AG09309 (cell line): ENCODE data around the gene EPB41L3.

Experiments used
- DNase-seq: peaks from one replicate; pipeline ENCODE4 v3.0.0-alpha.2; 2010; ENCODE audit warnings: low read depth
- H3K4me3 ChIP-seq: 2 replicates; pipeline ENCODE4 v1.5.1; 2011; ENCODE audit warnings: mild to moderate bottlenecking, low read depth, low read length, moderate library complexity; ENCODE audit not compliant: control insufficient read depth
- TF ChIP-seq, protein P1 (sequence below): IDR thresholded peaks from 2 replicates; pipeline ENCODE4 v1.5.1; 2011; ENCODE audit warnings: mild to moderate bottlenecking, low read depth, low read length, inconsistent platforms; ENCODE audit not compliant: insufficient read depth, control insufficient read depth; ENCODE audit errors: missing control alignments

The EPB41L3 gene

DNA sequence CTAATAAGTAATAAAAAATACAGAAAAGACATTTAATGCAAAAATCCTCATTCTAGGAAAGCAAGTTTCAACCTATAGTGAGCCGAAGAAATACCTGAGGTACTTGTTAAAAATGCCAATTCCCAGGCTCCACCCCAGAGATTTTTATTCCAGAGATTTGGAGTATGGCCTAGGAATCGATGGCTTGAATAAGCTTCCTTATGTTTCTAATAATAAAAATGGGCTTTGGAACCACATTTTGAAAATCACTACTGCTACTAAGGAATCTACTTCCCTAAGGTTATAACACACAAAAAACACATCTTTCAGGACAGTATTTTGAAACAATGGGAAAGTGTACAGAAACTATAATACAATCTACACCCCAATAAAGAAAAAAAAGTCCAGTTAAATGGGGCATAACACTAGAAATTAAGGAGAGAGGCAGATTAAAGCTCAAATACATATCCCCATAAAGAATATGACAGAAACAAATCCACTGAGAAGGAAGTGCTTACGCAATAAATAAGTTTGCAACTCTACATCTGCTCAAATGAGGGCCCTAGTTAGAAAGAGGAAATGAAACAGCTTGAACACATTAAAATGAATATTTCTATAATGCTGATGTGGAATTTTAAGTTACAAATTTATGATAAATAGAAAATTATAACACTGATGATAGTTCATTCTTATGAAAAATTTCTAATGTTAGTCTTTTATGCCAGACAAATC, 103.7 kb downstream of the EPB41L3 start:
- H3K4me3 ChIP-seq: no peak overlapping the region
- TF ChIP-seq, protein P1, sequence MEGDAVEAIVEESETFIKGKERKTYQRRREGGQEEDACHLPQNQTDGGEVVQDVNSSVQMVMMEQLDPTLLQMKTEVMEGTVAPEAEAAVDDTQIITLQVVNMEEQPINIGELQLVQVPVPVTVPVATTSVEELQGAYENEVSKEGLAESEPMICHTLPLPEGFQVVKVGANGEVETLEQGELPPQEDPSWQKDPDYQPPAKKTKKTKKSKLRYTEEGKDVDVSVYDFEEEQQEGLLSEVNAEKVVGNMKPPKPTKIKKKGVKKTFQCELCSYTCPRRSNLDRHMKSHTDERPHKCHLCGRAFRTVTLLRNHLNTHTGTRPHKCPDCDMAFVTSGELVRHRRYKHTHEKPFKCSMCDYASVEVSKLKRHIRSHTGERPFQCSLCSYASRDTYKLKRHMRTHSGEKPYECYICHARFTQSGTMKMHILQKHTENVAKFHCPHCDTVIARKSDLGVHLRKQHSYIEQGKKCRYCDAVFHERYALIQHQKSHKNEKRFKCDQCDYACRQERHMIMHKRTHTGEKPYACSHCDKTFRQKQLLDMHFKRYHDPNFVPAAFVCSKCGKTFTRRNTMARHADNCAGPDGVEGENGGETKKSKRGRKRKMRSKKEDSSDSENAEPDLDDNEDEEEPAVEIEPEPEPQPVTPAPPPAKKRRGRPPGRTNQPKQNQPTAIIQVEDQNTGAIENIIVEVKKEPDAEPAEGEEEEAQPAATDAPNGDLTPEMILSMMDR: no peak
- DNase-seq: no peak

DNA sequence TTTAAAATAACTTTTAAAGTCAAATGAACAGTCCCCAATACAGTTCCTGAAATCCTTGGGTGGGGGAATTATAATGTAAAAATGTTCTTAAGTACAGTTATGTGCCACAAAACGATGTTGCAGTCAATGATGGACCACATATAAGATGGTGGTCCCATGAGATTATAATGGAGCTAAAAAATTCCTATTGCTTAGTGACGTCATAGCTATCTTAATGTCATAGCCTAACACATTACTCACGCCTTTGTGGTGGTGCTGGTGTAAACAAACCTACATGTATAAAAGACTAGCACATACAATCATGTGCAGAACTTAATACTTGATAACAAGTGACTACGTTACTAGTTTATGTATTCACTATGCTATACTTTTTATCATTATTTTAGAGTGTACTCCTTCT, 109.4 kb downstream of the EPB41L3 start:
- no peak overlapping the region for H3K4me3 ChIP-seq
- no peak for DNase-seq
- TF ChIP-seq, protein P1: no peak

DNA sequence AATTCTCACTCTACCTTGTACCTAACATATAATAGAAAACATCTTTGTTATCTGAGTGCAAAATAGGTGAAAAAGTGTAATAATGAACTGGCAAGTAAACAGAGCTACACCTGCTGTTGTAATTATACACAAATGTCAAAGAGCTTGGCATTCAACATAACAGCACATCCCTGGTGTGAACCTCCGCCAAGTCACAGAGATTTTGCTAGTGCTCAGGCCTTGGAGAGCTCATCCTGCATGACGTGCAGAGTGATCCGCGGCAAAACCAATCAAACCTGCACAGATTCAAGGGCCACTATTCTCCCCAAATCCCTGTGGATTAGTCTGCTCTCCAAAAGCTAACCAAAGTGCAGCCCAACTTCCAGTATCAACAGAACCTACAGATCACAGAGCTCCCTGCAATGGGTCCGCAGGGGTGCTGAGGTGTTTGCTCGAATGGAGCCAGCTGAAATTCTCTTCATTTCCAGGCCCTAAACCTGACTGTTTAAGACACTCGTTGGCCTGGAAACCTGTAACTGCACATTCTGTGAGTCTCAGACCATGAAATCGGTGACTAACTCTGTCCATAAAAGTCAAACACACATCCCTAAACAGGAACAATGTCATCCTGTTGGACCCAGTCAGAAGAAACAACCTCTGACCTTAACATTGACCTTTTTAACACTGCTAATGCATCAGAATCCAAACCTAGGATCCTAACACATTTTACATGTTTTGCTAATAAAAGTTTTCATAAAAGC, 111.8 kb downstream of the EPB41L3 start:
- DNase-seq: no peak

DNA sequence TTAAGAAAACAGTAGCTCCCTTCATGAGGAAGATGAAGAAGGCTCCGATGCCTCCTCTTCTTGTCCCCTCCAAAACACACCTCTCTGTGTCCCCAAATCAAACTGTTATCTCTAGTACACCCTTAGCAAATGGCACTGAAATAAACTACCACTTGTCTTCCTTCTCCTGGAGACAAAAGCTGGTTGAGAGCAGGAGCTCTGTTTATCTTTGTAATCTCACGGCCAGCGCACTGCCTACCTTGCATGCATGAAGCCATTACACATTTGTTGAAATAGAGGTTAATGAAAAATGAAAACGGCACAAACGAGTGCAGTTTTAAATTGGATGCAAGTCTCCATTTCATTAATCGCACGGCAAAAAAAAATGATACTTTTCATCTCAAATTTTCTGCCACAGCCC, 113.7 kb downstream of the EPB41L3 start:
- DNase-seq: no peak
- TF ChIP-seq, protein P1: no peak
- no peak overlapping the region for H3K4me3 ChIP-seq

More for the DNA sequence above, 111.8 kb downstream of the EPB41L3 start:
- no peak overlapping the region for H3K4me3 ChIP-seq
- TF ChIP-seq, protein P1: no peak

DNA sequence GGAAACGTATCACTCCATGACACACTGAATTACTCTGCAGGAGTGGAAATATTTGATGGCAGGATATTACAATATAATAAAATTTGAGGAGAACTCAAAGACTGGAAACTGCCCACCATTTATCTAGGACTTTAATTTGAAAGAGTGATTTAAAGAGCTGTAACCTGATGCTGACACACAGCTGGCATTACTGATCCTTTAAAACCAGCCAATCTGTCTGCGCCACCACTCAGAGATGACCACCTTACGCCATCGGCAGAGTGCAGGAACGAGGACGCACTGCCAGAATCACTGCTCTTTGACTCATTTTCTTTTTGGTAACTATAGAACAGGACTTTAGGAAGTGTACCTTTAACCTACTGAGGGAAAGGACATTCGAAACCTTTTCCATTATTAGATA, 114.1 kb downstream of the EPB41L3 start:
- no peak for DNase-seq
- TF ChIP-seq, protein P1: no peak
- no peak overlapping the region for H3K4me3 ChIP-seq

DNA sequence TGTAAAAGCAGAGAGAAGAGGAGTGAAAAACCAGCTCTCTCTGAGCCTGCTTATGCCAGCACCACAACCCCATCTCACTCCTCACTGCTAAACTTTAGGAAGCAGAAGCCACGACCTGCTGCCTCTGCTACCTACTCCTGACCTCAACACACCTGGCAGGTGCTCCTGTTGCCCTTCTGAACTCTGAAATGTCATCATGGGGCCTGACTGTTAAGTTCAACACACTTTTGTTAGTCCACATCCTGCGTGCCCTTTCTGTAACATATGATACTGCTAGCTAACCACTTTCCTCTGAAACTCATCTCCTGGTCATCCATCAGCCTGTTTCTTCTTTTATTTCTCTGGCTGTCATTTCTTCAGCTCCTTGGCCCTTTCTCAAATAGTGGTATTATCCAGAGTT, 118.1 kb downstream of the EPB41L3 start:
- TF ChIP-seq, protein P1: no peak
- H3K4me3 ChIP-seq: no peak overlapping the region
- DNase-seq: no peak
